Activated naive CD4-positive, alpha-beta T cell (primary cell): Measurements from ENCODE around the gene SDHC.

Experiments
- DNase-seq, 4 experiments: peaks; one replicate each; lab custom pipeline; 2025; lab: John Stamatoyannopoulos, UW

The SDHC gene

DNA sequence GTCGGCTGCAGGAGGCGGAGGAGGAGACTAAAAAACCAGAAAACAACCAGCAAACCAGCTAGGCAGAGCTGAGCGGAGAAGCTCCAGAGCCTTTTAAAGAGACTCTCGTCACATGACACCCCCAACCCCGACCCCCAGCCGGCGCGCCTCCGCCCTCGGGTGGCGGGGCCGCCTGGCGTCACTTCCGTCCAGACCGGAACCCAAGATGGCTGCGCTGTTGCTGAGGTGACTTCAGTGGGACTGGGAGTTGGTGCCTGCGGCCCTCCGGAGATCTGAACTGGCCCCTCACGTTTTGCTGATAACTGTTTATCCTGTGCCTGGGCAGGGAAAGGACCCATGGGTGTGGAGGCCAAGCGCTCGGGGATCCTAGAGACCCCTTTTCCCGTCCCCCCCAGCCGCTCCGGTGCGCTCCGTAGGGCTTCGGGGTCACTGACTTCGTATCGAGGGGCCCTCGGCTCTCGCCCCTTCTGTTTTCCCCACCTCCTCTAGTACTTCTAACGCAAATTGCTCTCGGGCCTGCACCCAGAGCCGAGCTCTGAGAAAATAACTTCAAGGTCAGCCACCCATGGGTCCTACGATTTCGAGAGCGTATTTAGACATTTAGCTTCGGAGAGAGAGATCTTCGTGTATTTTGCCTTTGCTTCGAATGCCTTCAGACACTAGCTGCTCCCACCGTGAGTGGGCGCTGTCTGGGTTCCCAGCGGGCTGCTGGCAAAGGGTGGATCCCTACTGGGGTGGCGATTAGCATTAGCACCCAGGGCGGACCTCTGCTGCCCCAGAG, at the start of gene SDHC:
Gene SDHC, plus strand, starts transcription at position 181 of the 781 bp plus-strand sequence. Its CDS starts 25 bp downstream, at position 206.
- peak; percentile 53 to 88 (median 74) for DNase-seq

- DNase-seq = no peak
These were observed 48.9 kb upstream of the SDHC start for GRCh38 chr1:161265305-161265704.

DNA sequence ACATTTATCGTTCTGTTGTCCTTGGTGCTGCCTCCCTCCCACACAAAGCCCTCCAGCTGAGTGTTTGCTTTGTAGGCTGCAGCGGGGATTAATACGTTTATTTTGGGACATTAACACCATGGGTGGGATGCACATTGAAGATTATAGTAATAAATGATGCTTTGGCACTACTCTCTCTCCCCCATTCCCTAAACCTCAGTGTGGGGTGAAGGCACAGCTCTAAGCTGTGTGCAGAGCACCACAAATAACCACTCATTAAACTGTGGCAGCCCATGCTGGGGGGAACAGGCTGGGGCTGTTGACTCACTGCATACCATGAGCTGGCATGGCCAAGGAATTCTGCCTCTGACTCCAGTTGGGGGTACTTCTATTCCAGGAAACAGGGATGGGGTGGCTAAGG, 48.0 kb upstream of the SDHC start:
- no peak for DNase-seq

GRCh38 chr1:161266836-161267235, 47.3 kb upstream of the SDHC start:
- DNase-seq = no peak

- DNase-seq = no peak
These were observed 46.9 kb upstream of the SDHC start for GRCh38 chr1:161267321-161267720.

GRCh38 chr1:161273402-161273801, 40.8 kb upstream of the SDHC start:
- no peak for DNase-seq

- DNase-seq = no peak
These were observed 39.3 kb upstream of the SDHC start for GRCh38 chr1:161274874-161275273.

DNA sequence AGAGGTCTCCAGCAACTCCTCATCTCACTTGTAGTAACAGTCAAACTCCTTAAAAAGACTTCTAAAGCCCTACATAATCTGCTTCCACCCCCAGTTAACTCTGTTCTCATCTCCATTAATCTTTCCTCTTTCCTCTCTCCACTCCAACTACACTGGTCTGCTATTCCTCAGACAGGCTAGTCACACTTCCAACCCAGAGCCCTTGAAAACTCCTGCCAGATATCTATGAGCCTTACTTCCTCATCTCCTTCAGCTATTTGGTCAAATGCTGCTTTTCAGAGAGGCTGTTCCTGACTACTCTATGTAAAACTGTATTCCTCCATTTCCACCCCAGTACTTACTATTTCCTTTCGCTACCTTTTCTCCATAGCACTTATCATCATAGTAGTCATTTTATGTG, 31.2 kb upstream of the SDHC start:
- DNase-seq = no peak

DNA sequence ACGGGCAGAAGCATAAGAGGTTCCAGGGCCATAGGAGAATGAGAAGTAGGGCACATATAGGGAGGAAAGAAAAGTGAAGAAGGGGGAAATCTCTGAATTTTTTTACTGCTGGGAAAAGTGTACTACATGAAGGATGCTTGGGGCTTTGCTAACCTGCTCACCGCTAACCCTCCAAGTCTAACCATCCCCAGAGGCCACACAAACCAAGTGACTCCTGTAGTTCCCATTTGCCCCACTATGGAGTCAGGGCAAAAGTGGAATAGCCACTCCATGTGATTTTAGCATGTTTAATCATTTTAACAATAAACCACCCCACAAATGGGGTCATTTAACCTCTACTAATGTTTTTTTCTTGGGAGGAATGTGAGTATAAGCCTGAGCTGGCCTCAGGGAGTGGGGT, 29.1 kb upstream of the SDHC start:
- DNase-seq = no peak

- no peak for DNase-seq
These were observed 28.7 kb upstream of the SDHC start for GRCh38 chr1:161285521-161285920.

GRCh38 chr1:161287482-161288054, 26.6 kb upstream of the SDHC start:
- DNase-seq = no peak

GRCh38 chr1:161290779-161291178, 23.4 kb upstream of the SDHC start:
- DNase-seq = no peak

- DNase-seq = no peak
These were observed 16.8 kb upstream of the SDHC start for GRCh38 chr1:161297415-161297814.

DNA sequence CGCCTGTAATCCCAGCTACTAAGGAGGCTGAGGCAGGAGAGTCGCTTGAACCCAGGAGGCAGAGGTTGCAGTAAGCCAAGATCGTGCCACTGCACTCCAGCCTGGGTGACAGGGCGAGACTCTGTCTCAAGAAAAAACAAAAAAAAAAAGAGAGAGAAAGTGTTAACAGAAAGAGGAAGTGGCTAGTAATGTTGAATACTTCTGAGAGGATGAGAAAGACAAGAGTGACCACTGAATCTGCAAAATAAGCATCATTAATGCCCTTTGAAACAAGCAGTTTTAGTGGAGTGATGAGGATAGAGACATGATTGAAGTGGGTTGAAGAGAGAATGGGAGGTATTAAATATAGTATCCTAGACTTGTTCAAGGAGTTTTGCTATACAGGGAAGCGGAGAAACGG, 16.1 kb upstream of the SDHC start:
- no peak for DNase-seq

- no peak for DNase-seq
These were observed 14.8 kb upstream of the SDHC start for GRCh38 chr1:161299347-161299746.

DNA sequence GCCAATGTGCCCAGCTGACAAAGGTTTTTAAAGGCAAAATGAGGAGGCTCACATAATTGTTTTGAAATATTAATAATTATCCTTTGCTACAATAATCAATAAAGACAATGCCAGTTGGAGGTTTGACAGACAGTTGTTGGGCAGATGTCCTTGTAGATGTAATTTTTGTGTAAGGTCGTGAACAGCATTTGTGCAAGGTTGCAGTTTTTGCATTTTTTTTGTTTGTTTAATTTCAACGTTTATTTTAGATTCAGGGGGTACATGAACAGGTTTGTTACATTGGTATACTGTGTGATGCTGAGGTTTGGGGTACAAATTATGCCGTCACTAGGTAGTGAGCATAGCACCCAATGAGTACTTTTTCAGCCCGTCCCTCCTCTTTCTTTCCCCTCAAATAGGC, 13.7 kb upstream of the SDHC start:
- DNase-seq = no peak

DNA sequence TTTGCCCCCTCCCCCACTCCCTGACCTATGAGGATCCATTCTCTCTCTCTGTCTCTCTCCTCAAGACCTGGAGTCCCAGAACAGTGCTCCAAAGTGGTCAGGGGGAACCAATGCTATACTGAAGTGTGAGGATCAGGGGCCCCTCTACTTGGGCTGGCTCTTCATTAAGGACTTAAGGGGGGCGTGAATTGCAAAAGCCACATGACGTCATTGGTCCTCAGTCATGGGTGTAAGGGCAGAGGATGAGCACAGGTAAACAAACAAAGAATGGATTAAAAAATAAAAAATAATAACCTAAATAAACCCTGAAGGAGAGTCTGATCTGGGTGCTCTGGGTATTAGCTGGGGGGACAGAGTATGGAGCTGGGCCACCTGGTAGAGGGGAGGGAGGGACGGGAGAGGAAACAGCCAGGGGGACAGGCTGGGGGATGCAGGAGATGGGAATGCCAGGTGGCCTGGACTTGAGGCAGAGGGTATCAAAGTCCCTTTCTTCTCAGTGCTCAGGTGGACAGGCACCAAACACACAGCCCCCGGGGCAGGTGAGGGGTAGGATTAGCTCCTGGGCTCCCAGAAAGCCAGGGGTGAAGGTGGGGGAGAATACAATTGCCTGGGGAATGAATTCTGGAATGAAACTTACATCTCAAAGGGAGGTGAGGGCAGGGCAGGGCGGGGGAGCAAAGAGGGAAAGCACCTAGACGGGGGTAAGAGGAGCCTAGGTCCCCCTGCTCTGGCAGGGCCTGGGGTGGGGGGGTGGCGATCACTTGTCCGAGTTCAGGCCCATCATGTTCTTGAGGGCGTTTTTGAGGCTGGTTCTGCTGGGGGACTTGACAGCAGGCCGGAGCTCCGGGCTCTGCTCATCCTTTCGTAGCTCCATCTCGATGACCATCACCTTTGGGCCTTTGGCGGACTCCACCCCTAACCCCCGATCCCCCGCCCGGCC, 9.0 kb upstream of the SDHC start:
- DNase-seq = no peak

GRCh38 chr1:161305867-161306519, 8.2 kb upstream of the SDHC start:
- DNase-seq = peak; percentile 14 to 83 (median 62)

GRCh38 chr1:161307230-161307768, 6.9 kb upstream of the SDHC start:
- DNase-seq = no peak

GRCh38 chr1:161307892-161308638, 6.1 kb upstream of the SDHC start:
- DNase-seq = no peak

DNA sequence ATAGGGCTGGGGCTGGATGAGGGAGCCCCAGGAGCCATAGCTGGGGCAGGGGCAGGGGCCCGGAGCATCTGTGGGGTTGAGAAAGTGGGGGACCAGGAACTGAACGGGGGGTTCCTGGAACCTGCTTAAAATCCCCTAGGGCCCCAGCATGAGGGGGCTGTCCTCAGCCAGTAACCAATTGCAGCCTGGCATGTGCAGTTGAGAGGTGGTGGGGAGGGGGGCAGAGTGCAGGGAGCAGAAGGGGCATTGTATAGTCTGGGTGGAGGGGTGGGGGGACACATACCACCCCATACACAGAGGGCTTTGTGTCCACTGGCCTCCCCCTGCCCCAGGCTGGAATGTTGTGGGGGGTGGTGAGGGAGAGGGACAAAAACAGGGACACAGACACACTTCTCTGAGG, 4.3 kb upstream of the SDHC start, which contains the start of gene MPZ:
Gene MPZ, minus strand, starts transcription at position 101 of the 400 bp plus-strand sequence. Its CDS starts 63 bp downstream, at position 38.
- DNase-seq = no peak
